Adrenal gland (tissue), 12 donors: ENCODE data around the gene PRSS33. TPM values are rescaled to one million over a fixed set of nuclear protein-coding genes. Genes with fewer than 3 reads are reported as not detected.

ENCODE experiments used
- DNase-seq, 7 donors: peaks; one replicate each; pipeline ENCODE4 v3.0.0-alpha.2; 2019 to 2020
- H3K27ac ChIP-seq, 5 donors: fragments of 200-600 bp; sonication (generic) in 4 of 5; 1 replicate in 3 of 5; 2 replicates in 2 of 5; pipeline versions ENCODE4 v1.5.1 to v1.8.0; 2016 to 2020; ENCODE audit warnings: mild to moderate bottlenecking in 1 of 5
- H3K27me3 ChIP-seq: fragments of 200-600 bp; 2 replicates; pipeline ENCODE4 v1.8.0; 2021
- H3K36me3 ChIP-seq, 2 donors: fragments of 200-600 bp; replicated peaks in 1 of 2; 1 replicate in 1 of 2; 2 replicates in 1 of 2; pipeline versions ENCODE4 v1.5.1 to v1.8.0; 2018 to 2022
- H3K4me1 ChIP-seq, 2 donors: fragments of 200-600 bp; replicated peaks in 1 of 2; 1 replicate in 1 of 2; 2 replicates in 1 of 2; pipeline versions ENCODE4 v1.5.1 to v1.8.0; 2018 to 2021
- H3K4me3 ChIP-seq, 4 donors: fragments of 200-600 bp; sonication (generic) in 3 of 4; one replicate each; pipeline ENCODE4 v1.5.1; 2016 to 2018
- H3K9me3 ChIP-seq, 3 donors: fragments of 200-600 bp; sonication (generic) in 1 of 3; replicated peaks in 1 of 3; 1 replicate in 2 of 3; 2 replicates in 1 of 3; pipeline versions ENCODE4 v1.5.1 to v1.8.0; 2016 to 2021
- POLR2A ChIP-seq, 2 donors: fragments of 450-650 bp; IDR thresholded peaks; one replicate each; pipeline ENCODE4 v1.6.1; 2017; ENCODE audit warnings: antibody characterized with exemption in 2 of 2, mild to moderate bottlenecking in 2 of 2, moderate library complexity in 1 of 2
- WGBS, 4 donors: extraction: QIAGEN DNeasy Blood & Tissue Kit in 2 of 4; methylation state at CpG; one replicate each; pipeline versions ENCODE4 v1.1.5 to v1.1.7; 2013 to 2017; 5-methylcytosine and 5-hydroxymethylcytosine counted together
- intact Hi-C, 2 donors: fragments of 100-400 bp; cut with DNase I; formaldehyde crosslinking; loops; one replicate each; pipeline versions ENCODE4 v1.14.1 to v1.15.0; 2022 to 2023
- polyA plus RNA-seq, 3 donors: library from polyadenylated mRNA; stranded (reverse); fragments of 200-250 nt in 2 of 3; fragments of 350-450 nt in 1 of 3; fragmentation: Illumina TruSeq in 1 of 3; extraction: RNeasy Lipid Tissue Mini Kit (QIAGEN cat#74804) in 1 of 3; gene quantifications; one replicate each; pipeline ENCODE4 v1.2.3, GENCODE V29; 2013 to 2014
- total RNA-seq, 9 donors: library from RNA; depleted of rRNA in 4 of 9; stranded (reverse); fragments of >200 nt in 4 of 9; fragments of 120-200 nt in 1 of 9; fragmentation: NEBNext Ultra II Directional in 1 of 9; extraction: Animal tissue kit (Norgen Biotek cat#: 25700) in 1 of 9; gene quantifications; one replicate each; pipeline versions ENCODE4 v1.1.0 to v1.2.4, GENCODE V29; 2013 to 2023
- TF ChIP-seq, protein P1 (sequence below), 6 experiments: fragments of 450-650 bp in 4 of 6; fragments of 200-600 bp in 2 of 6; sonication (generic) in 1 of 6; IDR thresholded peaks; 1 replicate in 5 of 6; 2 replicates in 1 of 6; pipeline versions ENCODE4 v1.5.1 to v1.8.0; 2016 to 2021; ENCODE audit warnings: antibody characterized with exemption in 6 of 6, mild to moderate bottlenecking in 2 of 6, moderate library complexity in 1 of 6
- donor health status: healthy with polysubstance abuse.
- donor health status: Bipolar disorder and iron deficiency.
- donor health status: DM: yes; HTN: yes; CAD: no.
- donor health status: DM: no; HTN: no; CAD: no.
- donor health status: DM: no; HTN: no; CAD: no.
- donor health status: DM: yes; HTN: yes; CAD: no.

Gene PRSS33
- total and polyA plus RNA-seq, 12 donors: not detected

DNA sequence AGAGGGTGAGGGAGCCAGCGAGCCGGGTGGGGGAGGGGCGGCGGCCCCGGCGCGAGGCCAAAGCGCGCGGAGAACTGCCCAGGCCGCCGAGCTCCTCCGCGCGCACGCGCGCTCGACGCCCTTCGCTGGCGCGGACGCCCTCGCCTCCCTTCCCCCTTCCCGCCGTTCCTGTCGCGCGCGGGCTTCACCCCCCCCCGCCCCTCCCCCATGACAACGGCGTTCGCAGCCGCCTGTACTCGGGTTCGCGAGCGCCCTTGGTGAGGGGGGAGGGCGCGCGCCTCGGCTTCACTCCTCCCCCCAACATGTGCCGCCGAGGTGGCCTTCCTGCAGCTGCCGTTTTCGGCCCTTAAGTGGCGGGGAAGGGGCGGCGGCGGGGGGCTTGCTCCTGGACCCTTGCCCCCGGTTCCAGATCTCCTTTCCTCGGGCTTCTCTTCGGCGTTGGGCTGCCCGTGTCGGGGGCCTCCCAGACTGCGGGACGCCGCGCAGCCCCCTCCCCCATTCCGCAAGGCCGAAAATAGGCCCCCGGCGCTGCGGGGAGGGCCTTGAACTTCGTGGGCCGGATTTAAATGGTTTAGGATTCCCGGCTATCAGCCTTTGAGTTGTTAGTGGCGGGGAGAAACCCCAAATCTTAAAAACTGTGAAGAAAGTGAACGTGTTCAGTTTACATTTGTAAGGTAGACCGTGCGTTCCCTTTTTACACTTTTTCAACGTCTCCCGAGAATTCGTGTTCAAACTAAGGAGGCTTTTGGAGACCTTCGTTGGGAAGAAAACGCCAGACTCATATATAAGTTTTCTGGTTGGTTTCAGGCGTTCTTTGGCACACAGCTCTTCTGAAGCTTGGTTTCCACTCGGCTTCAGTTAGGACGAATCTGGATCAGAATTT is 34.3 kb downstream of the PRSS33 start:
- Histone ChIP-seq H3K36me3 (peaks cover 0 to 13% of the 10 kb centered on the region in 2 donors), H3K9me3 (no peaks in the 10 kb centered on the region), H3K4me1 (peaks cover 30 to 38% of the 10 kb centered on the region in 2 donors), H3K4me3 (peak overlapping the region; percentile 65 to 86 (median 76)), H3K27me3 (no peaks in the 10 kb centered on the region), H3K27ac (peak overlapping the region; percentile 94 to 99 (median 99))
- WGBS, 4 donors: 0% methylated on average over 20 to 72 of the region's 82 CpGs
- intact Hi-C loops: no loop called here
- DNase-seq: peak; percentile 83 to 91 (median 87)
- TF ChIP-seq POLR2A (IDR thresholded peaks at IDR 0.05): no peak
- TF ChIP-seq, protein P1, sequence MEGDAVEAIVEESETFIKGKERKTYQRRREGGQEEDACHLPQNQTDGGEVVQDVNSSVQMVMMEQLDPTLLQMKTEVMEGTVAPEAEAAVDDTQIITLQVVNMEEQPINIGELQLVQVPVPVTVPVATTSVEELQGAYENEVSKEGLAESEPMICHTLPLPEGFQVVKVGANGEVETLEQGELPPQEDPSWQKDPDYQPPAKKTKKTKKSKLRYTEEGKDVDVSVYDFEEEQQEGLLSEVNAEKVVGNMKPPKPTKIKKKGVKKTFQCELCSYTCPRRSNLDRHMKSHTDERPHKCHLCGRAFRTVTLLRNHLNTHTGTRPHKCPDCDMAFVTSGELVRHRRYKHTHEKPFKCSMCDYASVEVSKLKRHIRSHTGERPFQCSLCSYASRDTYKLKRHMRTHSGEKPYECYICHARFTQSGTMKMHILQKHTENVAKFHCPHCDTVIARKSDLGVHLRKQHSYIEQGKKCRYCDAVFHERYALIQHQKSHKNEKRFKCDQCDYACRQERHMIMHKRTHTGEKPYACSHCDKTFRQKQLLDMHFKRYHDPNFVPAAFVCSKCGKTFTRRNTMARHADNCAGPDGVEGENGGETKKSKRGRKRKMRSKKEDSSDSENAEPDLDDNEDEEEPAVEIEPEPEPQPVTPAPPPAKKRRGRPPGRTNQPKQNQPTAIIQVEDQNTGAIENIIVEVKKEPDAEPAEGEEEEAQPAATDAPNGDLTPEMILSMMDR (IDR thresholded peaks at IDR 0.05): no peak

DNA sequence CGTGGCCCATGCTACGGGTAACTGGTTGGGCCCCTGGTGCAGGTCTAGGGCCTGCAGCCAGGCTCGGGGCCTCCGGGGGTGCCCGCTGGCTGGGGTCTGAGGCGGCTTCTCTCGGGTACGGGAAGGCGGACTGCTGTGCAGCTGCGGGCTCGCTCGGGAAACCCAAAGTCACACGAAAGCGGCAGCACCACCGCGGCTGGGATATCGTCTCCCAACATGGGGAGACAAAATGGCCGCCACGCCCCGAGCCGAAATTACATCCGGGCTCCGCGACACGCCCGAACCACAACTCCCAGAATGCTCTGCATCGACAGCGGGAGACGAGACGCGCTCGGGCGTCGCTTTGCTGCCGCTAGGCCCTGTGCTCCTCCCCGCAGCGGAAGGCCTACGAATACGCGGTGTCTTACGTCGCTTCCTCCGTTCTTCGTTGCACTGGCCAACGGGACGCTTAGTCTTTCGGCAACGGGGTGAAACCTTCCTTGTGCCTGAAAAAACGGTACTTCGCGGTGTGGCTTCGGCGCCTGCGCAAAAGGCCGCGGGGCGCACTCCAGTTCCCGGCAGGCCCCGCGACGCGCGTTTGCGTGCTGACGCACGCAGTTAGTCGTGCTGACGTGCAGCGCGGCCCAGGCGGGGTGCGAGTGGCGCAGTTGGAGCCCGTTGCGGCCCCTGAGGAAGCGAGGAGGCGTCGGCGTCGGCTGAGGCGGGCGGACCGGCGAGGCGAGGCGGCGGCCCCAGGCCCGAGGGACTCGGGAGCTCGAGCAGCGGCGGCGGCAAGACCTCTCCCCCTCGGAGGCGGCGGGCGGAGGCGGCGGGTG is 35.1 kb downstream of the PRSS33 start, which contains the start of gene SRRM2:
SRRM2 (plus strand) TSS at position 604 of the 815 bp plus-strand sequence. CDS start 3,727 bp downstream, outside the sequence.
- H3K27me3 ChIP-seq: no peaks in the 10 kb centered on the region
- TF ChIP-seq, protein P1 (IDR thresholded peaks at IDR 0.05): peak in 1 of 6 experiments; percentile 23
- TF ChIP-seq POLR2A (IDR thresholded peaks at IDR 0.05): peak; percentile 98 to 99
- H3K27ac ChIP-seq: peak within 1 kb of the TSS; percentile 94 to 99 (median 99)
- peak within 1 kb of the TSS; percentile 65 to 86 (median 76) for H3K4me3 ChIP-seq
- H3K9me3 ChIP-seq: no peaks in the 10 kb centered on the region
- H3K36me3 ChIP-seq: peaks cover 0 to 4% of the 10 kb centered on the region in 2 donors
- intact Hi-C loops: no loop called here
- WGBS, 4 donors: 0 to 2% (median 1%) methylated on average over 1 to 94 of the region's 99 CpGs
- H3K4me1 ChIP-seq: peaks cover 30 to 38% of the 10 kb centered on the region in 2 donors
- DNase-seq: peak; percentile 94 to 98 (median 95)

DNA sequence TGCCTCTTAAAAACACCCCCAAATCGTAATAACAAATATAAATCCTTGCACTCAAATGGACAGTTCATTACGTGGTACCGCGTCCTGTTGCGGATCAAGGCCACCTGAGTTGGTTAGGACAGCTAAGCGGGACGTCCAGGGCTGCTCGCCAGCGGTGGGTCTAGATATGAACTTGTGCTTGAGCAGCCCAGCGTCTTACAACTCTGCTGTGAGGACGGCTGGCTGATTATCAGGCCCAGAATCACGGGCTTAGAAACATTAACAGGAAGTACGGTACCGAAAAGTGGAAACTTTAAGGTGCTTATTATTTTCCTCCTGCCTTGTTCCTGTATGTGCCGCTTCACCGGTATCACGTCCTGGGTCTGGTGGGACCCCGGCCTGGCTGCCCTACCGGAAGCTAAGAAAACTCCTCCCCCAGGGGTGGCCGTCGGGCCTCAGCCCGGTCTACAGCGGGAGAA is 35.8 kb downstream of the PRSS33 start:
- Histone ChIP-seq H3K27me3 (no peaks in the 10 kb centered on the region), H3K36me3 (no peaks in the 10 kb centered on the region), H3K4me3 (peak overlapping the region in 2 of 4 donors; percentile 80 to 86), H3K9me3 (no peaks in the 10 kb centered on the region), H3K27ac (peak overlapping the region; percentile 94 to 99 (median 99)), H3K4me1 (peaks cover 29 to 33% of the 10 kb centered on the region in 2 donors)
- DNase-seq: peak in 2 of 7 donors; percentile 48 to 75
- TF ChIP-seq, protein P1 (IDR thresholded peaks at IDR 0.05): no peak
- TF ChIP-seq POLR2A (IDR thresholded peaks at IDR 0.05): no peak
- intact Hi-C loops: no loop called here
- 53 to 72% (median 54%) methylated on average over 14 to 23 of the region's 23 CpGs for whole genome bisulfite sequencing, 4 donors

DNA sequence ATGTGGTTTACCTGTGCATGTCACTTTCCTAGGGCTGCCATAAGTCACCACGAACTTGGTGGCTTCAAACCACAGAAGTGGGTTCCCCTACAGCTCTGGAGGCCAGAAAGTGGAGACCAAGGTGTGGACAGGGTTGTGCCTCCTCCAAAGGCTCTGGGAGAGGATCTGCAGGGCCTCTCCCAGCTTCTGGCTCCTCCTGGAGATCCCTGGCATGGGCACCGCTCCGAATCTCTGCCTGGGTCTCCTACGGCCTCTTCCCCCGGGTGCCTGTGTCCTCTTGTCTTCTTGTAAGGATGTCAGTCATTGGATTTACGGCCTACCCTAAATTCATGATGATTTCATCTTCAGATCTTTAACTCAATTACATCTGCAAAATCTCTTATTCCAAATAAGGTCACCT is 37.4 kb downstream of the PRSS33 start:
- DNase-seq: no peak
- WGBS, 4 donors: 89 to 98% (median 96%) methylated on average over 6 of the region's 6 CpGs

More for the DNA sequence above, 37.4 kb downstream of the PRSS33 start:
- Histone ChIP-seq H3K4me1 (peaks cover 12 to 16% of the 10 kb centered on the region in 2 donors), H3K27ac (no peak overlapping the region), H3K27me3 (no peaks in the 10 kb centered on the region), H3K9me3 (no peaks in the 10 kb centered on the region), H3K36me3 (no peaks in the 10 kb centered on the region), H3K4me3 (no peak overlapping the region)
- intact Hi-C loops: no loop called here
- TF ChIP-seq POLR2A (IDR thresholded peaks at IDR 0.05): no peak
- TF ChIP-seq, protein P1 (IDR thresholded peaks at IDR 0.05): no peak
